GM12875 (cell line): ENCODE results near the gene MC5R.

ENCODE experiments used
- H3K4me3 ChIP-seq: one replicate; pipeline ENCODE4 v1.5.1; 2011; ENCODE audit warnings: low read depth, low read length, control low read depth
- TF ChIP-seq, protein P1 (sequence below): IDR thresholded peaks from 2 replicates; pipeline ENCODE4 v1.5.1; 2011; ENCODE audit warnings: low read depth, mild to moderate bottlenecking, control low read depth, inconsistent platforms, low read length, moderate library complexity, borderline replicate concordance; ENCODE audit not compliant: insufficient read depth

Gene MC5R

GRCh38 chr18:13823707-13824395, at the start of gene MC5R:
TSS of gene MC5R (plus strand) at chr18:13824149. CDS start at chr18:13825766, 1,617 bp downstream.
- no peak within 1 kb of the TSS for H3K4me3 ChIP-seq
- TF ChIP-seq, protein P1, sequence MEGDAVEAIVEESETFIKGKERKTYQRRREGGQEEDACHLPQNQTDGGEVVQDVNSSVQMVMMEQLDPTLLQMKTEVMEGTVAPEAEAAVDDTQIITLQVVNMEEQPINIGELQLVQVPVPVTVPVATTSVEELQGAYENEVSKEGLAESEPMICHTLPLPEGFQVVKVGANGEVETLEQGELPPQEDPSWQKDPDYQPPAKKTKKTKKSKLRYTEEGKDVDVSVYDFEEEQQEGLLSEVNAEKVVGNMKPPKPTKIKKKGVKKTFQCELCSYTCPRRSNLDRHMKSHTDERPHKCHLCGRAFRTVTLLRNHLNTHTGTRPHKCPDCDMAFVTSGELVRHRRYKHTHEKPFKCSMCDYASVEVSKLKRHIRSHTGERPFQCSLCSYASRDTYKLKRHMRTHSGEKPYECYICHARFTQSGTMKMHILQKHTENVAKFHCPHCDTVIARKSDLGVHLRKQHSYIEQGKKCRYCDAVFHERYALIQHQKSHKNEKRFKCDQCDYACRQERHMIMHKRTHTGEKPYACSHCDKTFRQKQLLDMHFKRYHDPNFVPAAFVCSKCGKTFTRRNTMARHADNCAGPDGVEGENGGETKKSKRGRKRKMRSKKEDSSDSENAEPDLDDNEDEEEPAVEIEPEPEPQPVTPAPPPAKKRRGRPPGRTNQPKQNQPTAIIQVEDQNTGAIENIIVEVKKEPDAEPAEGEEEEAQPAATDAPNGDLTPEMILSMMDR, result peak; percentile 97

- TF ChIP-seq, protein P1, result no peak
- H3K4me3 ChIP-seq, result no peak overlapping the region
Observed at GRCh38 chr18:13775058-13775457, 48.9 kb upstream of the MC5R start.

GRCh38 chr18:13791181-13791580, 32.8 kb upstream of the MC5R start:
- TF ChIP-seq, protein P1, result no peak
- no peak overlapping the region for H3K4me3 ChIP-seq

DNA sequence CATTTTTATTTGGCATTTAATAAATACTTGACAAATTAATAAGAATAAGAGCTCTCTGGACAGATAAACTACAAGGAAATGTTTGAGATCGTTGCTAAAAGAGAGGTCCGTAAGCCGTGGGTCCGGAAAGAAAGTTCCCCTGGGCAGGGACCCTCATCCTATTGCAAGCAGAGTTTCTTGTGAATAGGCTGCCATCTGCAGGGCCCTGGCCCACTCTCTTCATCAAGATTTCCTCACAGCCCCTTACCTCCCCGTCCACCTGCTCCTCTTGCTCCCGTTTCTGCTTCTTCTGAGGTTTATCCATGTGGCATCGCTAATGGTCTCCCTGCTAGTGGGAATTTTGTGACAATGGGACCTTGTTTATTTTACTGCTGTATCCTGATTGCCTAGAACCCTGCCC, 30.1 kb upstream of the MC5R start:
- TF ChIP-seq, protein P1, result no peak
- no peak overlapping the region for H3K4me3 ChIP-seq

DNA sequence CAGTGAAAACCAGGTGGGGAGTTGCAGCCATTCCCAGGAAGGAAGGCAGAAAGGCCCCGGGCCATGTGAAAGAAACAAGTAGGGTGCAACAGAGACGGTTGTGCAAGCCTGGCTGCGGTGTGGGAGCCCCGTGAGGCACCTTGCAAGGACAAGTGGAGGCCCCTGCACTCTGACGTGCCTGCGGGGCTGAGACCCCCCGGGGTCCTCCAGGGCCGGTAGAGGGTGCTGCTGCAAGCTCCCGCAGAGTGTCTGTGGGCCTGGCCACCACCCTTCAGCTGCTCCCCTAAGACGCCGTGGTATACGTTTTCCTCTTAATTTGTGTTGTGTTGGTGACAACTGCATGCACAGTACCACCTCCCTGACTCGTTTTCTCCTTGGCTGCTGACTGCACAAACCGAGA, 27.4 kb upstream of the MC5R start:
- no peak overlapping the region for H3K4me3 ChIP-seq
- TF ChIP-seq, protein P1, result no peak

GRCh38 chr18:13797157-13797611, 26.8 kb upstream of the MC5R start:
- no peak overlapping the region for H3K4me3 ChIP-seq
- TF ChIP-seq, protein P1, result no peak

GRCh38 chr18:13799396-13799795, 24.6 kb upstream of the MC5R start:
- TF ChIP-seq, protein P1, result no peak
- H3K4me3 ChIP-seq, result no peak overlapping the region
